HG02763 (cell line): ENCODE data around the gene CPT1C.

Experiments used
- ATAC-seq: cut with Tn5 transposase; IDR thresholded peaks from one replicate; pipeline ENCODE4 v1.9.1; 2021; ENCODE audit warnings: mild to moderate bottlenecking, moderate library complexity; ENCODE audit not compliant: unreplicated experiment

CPT1C gene

GRCh38 chr19:49680421-49681351, 10.2 kb upstream of the CPT1C start:
- ATAC-seq: no peak

GRCh38 chr19:49681830-49682229, 9.1 kb upstream of the CPT1C start:
- ATAC-seq: no peak

GRCh38 chr19:49682274-49682673, 8.6 kb upstream of the CPT1C start:
- no peak for ATAC-seq

GRCh38 chr19:49683814-49684250, 7.1 kb upstream of the CPT1C start:
- ATAC-seq: no peak

- no peak for ATAC-seq
These were observed 6.5 kb upstream of the CPT1C start for GRCh38 chr19:49684251-49684982.

- ATAC-seq: no peak
These were observed 5.8 kb upstream of the CPT1C start for GRCh38 chr19:49684983-49685553.

GRCh38 chr19:49685845-49686332, 5.0 kb upstream of the CPT1C start:
- ATAC-seq: no peak

GRCh38 chr19:49686503-49687088, 4.3 kb upstream of the CPT1C start:
- no peak for ATAC-seq

GRCh38 chr19:49687150-49687549, 3.8 kb upstream of the CPT1C start:
- no peak for ATAC-seq

GRCh38 chr19:49687566-49688316, 3.2 kb upstream of the CPT1C start:
- no peak for ATAC-seq

- no peak for ATAC-seq
These were observed 2.3 kb upstream of the CPT1C start for GRCh38 chr19:49688531-49689132.

- no peak for ATAC-seq
These were observed 1.5 kb upstream of the CPT1C start, which contains the start of gene ADM5 for GRCh38 chr19:49689133-49690078. Gene ADM5 (plus strand): TSS chr19:49689594. CDS start chr19:49689838, 244 bp downstream.

GRCh38 chr19:49690079-49690655, 749 bp upstream of the CPT1C start:
- no peak for ATAC-seq

GRCh38 chr19:49691243-49692146, 579 bp downstream of the CPT1C start:
- ATAC-seq: no peak

GRCh38 chr19:49692147-49692506, 1.2 kb downstream of the CPT1C start:
- ATAC-seq: no peak

GRCh38 chr19:49696115-49696514, 5.2 kb downstream of the CPT1C start:
- ATAC-seq: no peak

GRCh38 chr19:49696865-49697264, 5.9 kb downstream of the CPT1C start:
- ATAC-seq: no peak
